GM21381 (cell line): Measurements from ENCODE around the gene TNFSF15.

ENCODE experiments used
- ATAC-seq: cut with Tn5 transposase; IDR thresholded peaks from one replicate; pipeline ENCODE4 v1.9.1; 2021; ENCODE audit warnings: mild to moderate bottlenecking, moderate library complexity; ENCODE audit not compliant: unreplicated experiment

The TNFSF15 gene

GRCh38 chr9:114805670-114806525 lies at the start of gene TNFSF15:
Gene TNFSF15 (minus strand): TSS chr9:114806039. CDS start chr9:114806012, 27 bp downstream.
- ATAC-seq: peak; percentile 95

DNA sequence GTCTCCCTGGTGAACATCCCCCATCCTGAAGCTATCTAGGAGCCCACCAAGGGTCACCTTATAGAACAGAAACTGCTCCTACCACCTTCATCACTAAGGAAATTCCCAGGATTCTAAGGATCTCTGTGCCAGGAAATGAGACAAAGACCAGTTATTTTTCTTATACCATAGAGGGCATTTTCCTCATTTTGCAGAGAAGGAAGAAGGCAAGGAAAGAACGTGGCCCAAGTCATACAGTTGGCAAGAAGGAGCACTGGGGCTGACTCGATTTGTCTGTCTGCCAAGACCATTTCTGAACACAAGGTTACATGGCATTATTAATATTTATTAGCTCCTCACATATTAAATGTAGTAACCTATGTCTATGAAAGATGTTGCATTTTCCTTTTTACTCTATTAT lies 49.6 kb upstream of the TNFSF15 start:
- no peak for ATAC-seq

DNA sequence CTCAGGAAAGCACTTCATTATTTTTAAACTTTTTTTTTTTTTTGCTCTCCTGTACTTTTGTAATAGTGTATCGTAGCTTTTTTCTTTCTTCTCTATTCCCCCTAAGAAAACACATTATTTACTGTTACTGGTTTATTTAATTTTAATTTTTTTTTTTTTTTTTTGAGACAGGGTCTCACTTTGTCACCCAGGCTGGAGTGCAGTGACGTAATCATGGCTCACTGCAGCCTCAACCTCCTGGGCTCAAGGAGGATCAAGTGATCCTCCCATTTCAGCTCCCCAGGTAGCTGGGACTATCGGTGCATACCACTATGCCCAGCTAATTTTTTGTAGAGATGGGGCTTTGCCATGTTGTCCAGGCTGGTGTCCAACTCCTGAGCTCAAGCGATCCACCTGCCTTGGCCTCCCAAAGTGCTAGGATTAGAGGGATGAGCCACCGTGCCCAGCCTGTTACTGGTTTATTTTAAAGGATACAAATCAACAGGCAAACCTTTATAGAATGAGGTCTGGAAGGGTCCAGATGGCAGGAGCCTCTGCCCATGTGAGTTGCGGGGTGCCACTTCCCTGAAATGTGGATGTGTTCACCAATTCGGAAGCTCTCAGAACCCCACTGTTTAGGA lies 49.0 kb upstream of the TNFSF15 start:
- ATAC-seq: no peak

DNA sequence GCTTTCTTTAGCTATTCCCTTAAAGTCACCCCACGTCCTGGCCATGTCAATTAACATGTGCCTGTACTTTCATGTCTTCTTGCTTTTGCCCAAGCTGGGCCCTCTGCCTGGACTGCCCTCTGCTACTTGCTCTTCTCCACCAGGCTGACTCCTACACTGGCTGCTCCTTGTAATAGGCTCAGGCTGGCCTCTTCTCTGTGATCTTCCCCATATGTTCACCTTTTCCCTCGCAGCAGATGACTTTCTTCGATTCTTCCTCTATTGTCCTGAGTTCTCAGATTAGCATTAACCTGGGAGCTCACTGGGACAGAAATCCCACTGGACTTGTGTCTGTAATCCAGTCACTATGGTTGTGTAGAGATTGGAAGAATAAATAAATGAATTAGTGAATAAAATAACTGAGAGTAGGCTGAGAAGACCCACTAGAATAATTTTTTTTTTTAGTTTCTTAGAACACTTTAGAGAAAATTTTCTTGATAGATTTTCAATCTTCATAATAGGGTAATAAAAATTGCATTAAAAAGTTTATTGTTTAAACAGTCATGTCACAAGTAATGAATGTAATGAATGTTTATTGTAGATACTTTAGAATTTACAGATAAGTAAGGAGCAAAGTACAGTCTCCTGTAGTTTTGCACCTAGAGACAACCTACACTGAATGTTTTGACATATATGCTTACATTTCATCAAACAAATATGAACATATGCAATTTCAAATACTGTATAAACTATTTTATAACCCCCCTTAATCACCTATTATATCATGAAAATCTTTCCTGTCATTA lies 47.4 kb upstream of the TNFSF15 start:
- ATAC-seq: no peak

DNA sequence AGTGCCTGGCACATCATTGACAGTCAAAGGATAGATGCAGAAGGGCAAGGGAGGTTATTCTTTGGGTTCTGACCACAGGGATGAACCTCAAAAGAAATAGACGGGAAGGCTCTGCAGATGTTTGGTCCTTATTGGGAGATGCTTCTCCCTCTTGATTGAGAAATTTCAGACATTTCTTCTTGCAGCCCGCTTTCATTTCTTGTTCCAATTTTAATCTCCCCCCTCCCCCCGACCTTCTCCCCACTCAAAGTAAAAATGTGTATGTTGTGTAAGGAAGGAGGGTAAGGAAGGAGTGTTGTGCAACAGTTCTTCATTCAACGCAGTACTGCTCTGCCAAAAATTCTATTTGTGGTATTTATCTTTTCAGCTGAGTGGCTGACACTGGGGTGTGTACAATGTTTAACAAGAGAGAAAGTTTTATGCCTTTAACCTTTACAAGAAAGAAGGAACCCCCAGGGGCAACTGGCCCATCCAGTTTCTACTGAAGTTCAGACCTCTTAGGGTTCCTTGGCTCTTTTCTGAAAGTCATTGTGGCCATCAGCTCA lies 46.3 kb upstream of the TNFSF15 start:
- ATAC-seq: no peak

DNA sequence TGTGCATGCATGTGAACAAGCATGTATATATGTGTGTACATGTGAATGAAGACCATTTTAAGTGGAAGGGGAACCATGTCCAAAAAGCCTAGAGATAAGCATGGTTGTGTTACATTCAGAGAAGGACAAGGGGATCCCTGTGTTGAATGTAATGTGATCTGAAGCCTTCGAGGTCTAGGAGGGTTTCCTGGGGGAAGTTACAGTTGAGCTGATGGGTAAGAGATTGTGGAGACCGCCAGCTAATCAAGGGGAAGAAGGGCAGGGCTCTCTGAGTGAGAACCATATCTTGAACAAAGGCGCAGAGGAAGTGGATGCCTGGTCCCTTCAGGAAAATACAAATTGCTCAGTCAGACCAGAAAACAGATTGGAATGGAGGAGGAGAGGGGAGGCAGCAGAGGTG lies 45.5 kb upstream of the TNFSF15 start:
- ATAC-seq: no peak

- ATAC-seq: no peak
Observed at GRCh38 chr9:114850871-114851270, 45.0 kb upstream of the TNFSF15 start.

GRCh38 chr9:114849450-114849849 lies 43.6 kb upstream of the TNFSF15 start:
- no peak for ATAC-seq

- no peak for ATAC-seq
Observed at GRCh38 chr9:114847492-114848417, 41.9 kb upstream of the TNFSF15 start.

GRCh38 chr9:114845373-114845772 lies 39.5 kb upstream of the TNFSF15 start:
- ATAC-seq: no peak

- no peak for ATAC-seq
Observed at GRCh38 chr9:114844766-114845165, 38.9 kb upstream of the TNFSF15 start.

DNA sequence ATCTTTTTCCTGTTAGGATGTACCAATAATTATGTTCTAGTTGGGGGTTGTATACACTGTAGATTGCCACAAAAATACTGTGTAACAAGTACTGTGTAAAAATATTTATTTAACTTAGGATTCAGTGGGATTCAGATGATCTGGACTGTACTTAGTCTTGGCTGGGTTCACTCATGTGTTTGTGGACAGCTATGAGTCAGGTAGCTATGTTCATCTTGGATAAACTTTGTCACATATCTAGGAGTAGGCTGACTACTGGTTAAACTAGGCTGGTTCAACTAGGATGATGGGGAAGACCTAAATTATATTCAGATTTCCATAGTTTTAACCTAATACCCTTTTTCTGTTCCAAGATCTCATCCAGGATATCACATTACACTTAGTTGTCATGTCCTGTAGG lies 32.1 kb upstream of the TNFSF15 start:
- no peak for ATAC-seq

DNA sequence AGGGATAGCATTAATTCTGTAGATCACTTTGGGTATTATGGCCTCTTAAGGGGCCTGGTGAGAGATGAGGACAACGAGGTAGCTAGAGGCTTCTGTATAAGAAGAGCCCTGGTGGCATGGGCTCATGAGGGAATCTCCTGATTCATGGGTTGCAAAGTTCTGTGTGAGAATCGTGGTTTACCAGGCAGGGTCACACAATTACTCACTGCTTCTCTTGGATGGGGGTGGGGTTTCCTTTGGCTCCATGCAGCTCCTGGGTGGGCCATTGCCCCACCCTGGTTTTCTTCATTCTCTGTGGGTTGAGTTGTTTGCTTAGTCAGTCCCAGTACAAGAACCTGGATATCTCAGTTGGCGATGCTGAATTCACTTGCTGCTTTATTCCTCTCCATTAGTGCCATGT lies 30.9 kb upstream of the TNFSF15 start:
- no peak for ATAC-seq

- no peak for ATAC-seq
Observed at GRCh38 chr9:114834386-114834785, 28.5 kb upstream of the TNFSF15 start.

GRCh38 chr9:114830546-114830945 lies 24.7 kb upstream of the TNFSF15 start:
- no peak for ATAC-seq

- ATAC-seq: no peak
Observed at GRCh38 chr9:114829574-114830440, 24.0 kb upstream of the TNFSF15 start.

DNA sequence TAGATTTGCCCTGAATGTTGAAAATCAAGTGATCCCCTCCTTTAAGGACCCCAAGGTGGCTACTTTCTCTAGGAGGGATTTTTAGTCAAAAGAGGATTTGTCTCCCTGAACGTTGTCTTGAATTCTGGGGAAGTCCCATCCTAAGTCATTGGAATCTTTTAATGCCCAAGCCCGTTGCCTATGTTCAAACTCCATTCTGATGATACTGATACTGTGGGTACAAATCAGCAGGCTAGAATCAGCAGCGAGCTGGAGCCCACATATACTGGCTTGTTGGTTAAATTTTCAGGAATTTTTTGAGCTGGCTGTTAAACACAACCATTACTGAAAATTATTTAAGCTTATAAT lies 22.4 kb upstream of the TNFSF15 start:
- ATAC-seq: no peak

DNA sequence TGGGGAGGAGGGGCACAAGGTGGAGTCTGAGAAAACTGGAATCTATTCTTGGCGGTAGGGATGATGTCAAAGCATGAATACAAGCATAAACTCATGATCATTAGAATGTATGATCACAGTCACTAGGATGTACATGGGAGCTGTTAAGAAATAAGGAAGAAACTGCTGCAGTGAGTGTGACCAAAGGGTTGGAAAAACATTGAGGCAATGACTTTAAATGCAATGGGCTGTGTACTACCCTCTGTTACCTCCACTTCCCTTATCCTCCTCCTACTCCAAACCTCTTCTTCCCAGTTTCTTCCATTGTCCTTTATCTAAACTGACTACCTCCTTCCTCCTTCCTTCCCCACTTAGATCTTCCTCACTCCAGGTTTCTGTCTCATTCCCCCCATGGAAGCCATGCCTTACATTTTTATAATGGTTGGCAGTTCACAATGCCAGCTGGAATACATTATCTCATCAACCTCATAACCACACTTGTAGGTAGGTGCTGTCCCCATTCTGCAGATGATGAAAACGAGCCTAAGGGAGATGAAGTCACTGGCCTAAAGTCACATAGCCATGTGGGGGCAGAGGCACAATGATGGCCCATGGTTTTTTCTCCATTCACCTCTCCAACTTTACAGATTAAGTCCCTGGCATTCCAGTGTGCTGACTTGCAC lies 21.9 kb upstream of the TNFSF15 start:
- no peak for ATAC-seq

DNA sequence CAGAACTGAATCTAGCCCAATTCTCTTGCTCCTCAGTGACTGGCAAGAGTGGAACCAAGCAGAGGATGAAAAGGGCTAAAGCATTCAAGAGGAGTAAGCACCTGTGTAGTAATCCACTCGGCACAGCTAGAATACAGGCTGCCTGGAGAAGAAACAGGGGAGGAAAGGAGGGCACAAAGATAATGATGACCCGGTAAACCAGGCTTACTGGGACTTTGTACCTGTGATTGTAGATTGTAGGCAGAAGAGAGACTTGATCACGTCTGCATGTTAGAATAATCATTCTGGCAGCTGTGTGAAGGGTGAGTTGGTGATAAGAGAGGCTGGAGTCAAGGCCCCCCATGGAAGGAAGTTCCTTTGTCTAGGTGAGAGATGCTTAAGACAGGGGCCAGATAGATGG lies 20.6 kb upstream of the TNFSF15 start:
- ATAC-seq: no peak
